Measurements from ENCODE around the gene TRIM13.
"Not testable (repeated sequence)": the region's sequence is repeated elsewhere in the genome, so short reads cannot be mapped to it uniquely, and the experiment has no call there.

The TRIM13 gene, protein sequence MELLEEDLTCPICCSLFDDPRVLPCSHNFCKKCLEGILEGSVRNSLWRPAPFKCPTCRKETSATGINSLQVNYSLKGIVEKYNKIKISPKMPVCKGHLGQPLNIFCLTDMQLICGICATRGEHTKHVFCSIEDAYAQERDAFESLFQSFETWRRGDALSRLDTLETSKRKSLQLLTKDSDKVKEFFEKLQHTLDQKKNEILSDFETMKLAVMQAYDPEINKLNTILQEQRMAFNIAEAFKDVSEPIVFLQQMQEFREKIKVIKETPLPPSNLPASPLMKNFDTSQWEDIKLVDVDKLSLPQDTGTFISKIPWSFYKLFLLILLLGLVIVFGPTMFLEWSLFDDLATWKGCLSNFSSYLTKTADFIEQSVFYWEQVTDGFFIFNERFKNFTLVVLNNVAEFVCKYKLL

DNA sequence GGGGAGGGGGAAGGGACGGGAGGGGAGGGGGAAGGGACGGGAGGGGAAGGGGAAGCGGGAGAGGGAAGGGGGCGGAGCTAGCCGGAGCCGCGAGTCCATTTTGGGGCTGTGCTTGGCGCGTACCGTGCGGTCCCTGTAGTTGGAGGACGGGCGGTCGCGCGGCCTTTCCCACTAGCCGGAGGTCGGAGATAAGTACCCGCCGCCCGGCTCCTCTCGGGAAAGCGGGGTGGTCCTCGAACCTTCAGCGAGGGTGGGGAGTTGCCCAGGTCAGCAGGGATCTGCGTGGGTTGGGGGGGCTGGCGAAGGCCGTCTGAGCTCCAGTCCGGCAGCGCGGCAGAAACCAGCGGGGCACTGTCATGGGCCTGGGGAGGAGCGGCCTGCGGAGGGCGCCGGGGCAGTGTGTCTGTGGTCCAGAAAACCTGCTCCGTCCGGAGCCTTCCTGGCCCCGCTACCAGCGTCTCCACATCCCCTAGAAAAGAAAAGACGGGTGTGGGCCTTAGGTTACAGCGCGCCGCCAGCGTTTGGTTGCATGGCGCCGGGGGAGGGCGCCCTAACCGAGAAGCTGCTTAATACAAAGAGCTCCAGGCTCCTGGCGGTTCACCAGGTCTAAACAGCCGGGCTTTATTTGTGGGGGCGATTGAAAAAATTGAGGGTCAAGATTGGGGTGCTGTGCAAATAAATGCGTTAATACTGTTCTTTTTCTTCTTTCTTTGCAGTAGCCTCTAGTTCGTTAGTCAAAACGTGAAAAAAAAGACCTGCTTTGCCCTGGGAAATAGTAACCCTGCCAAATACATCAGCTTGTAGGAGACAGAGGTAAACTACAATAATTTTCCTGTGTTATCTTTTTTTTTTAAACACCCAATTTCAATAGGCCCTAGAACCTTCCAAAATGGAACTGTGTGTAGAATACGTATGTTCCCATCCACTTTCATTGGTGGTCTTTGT, at the start of gene TRIM13:
TRIM13 (plus strand) TSS at position 92 of the 945 bp plus-strand sequence. CDS start 14,899 bp downstream, outside the sequence.
- DNase-seq (ENCODE audit: low spot score), result peak; percentile 81

DNA sequence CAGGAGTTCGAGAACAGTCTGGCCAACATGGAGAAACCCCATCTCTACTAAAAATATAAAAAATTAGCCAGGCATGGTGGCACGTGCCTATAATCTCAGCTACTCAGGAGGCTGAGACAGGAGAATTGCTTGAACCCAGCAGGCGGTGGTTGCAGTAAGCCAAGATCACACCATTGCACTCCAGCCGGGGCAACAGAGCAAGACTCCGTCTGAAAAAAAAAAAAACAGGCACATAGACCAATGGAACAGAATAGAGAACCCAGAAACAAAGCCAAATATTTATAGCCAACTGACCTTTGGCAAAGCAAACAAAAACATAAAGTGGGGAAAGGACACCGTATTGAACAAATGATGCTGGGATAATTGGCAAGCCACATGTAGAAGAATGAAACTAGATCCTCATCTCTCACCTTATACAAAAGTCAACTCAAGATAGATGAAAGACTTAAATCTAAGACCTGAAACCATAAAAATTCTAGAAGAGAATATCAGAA, 48.0 kb upstream of the TRIM13 start:
- not testable (repeated sequence) for DNase-seq (ENCODE audit: low spot score)

DNA sequence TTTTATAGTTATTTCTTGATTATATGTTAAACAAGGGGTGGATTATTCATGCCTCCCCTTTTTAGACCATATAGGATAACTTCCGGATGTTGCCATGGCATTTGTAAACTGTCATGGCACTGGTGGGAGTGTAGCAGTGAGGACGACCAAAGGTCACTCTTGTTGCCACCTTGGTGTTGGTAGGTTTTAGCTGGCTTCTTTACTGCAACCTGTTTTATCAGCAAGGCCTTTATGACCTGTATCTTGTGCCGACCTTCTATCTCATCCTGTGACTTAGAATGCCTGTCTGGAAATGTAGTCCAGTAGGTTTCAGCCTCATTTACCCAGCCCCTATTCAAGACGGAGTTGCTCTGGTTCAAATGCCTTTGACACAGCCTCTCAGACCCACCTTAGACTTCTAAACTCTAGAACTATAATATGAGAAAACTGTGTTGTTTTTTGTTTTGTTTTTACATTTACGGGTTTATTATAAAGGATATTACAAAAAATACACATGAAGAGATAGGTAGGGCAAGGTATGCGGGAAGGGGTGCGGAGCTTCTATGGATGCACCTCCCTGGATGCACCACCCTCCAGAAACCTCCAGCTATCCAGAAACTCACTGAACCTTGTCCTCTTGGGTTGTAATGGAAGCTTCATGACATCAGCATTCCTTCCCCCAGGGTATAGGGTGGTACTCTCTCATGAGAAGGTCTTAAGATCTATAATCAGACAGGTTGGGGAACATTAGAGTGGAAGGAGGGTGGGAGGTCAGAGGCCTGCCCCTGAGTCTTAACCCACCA, 44.9 kb upstream of the TRIM13 start:
- no peak for DNase-seq (ENCODE audit: low spot score)

DNA sequence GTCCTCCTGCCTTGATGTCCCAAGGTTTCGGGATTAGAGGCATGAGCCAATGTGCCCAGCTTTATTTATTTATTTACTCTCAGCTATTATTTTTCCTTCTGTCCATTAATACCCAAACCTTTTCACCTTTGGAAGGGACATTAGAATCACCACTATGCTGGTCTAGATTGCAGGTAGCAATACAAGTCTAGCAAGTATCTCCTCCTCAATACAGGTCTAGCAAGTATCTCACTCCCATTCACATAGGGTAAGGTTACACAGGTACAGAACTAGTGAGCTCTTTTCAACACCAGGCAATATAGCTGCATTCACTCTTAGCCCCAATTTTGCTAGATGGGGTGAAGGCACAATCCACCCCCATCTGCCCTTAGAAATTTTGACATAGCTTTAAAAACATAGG, 43.3 kb upstream of the TRIM13 start:
- no peak for DNase-seq (ENCODE audit: low spot score)

DNA sequence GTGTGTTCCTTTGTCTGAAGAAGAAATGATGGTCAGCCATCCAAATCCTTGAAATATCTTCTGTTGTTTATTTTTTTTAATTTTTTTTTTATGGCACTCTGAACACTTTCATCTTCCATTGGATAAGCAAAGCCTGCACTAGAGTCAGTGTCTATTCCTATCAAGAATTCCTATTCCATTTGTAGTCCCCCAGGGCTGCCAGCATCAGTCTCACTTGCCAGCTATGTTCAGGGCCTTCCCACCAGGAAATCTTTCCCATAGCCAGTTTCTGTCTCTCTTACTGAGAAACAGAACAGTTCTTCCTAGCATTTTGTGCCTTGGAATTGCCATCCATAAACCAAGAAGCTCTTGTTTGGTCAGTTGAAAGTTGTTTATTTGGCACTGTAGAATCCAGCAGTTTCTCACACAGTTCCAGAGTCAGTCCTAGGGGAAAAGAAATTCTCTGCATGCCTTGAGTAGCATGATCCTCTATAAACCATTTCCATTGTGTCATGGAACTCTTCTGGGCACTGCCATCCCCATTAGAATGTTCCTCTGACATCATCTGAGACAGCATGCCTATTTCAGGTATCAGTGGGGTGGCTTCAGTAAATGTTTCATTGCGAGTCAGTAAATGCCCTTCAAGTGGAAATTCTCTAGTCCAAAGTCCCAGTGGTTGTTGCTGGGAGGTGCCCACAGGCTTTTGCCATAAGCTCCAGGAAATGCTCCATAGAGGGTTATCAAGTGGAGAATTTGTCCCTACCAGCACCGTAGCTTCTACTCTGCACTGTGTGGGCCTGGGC, 42.0 kb upstream of the TRIM13 start:
- no peak for DNase-seq (ENCODE audit: low spot score)

DNA sequence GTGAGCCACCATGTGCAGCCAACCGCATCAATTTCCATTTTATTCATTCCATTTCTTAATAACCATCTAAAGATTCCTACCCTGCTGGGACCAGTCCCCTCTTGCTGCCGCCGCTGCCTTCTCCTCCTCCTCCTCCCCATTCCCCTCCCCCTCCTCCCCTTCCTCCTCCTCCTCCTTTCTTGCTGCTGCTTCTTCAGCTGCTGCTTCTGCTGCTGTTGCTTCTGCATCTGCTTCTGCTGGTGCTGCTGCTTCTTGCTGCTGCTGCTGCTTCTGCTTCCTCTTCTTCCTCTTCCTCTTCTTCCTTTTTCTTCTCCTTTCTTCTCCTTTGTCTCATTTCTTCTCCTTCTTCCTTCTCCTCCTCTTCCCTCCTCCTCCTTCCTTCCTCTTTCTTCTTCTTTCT, 40.7 kb upstream of the TRIM13 start:
- DNase-seq (ENCODE audit: low spot score), result no peak

DNA sequence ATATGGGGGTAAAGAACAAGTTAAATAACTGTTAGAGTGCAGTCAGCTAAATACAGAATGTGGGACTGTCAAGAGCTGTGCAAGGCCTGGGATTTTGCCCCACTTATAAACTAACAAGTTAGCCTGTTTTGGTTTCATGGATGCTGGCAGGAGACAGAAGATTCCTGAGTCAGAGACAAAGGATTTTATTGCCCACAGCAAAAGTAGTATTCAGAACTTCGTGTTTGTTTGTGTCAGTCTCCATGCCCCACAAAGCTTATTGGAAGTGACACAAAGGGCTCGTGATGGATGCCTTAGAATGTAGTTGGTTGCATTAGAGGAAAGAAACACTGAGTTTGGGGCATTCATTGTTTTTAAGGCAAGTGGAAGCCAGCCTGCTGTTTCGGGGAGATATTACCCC, 38.5 kb upstream of the TRIM13 start:
- no peak for DNase-seq (ENCODE audit: low spot score)

DNA sequence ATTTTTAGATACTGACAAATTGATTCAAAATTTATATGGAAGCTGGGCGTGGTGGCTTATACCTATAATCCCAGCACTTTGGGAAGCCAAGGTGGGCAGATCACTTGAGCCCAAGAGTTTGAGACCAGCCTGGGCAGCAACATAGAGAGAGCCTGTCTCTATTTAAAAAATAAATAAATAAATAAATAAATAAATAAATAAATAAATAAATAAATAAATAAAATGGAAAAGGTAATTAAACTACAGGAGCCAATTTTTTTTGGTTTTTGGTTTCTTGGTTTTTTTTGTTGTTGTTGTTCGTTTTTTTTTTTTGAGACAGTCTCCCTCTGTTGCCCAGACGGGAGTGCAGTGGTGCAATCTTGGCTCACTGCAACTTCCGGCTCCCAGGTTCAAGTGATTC, 29.4 kb upstream of the TRIM13 start:
- no peak for DNase-seq (ENCODE audit: low spot score)

DNA sequence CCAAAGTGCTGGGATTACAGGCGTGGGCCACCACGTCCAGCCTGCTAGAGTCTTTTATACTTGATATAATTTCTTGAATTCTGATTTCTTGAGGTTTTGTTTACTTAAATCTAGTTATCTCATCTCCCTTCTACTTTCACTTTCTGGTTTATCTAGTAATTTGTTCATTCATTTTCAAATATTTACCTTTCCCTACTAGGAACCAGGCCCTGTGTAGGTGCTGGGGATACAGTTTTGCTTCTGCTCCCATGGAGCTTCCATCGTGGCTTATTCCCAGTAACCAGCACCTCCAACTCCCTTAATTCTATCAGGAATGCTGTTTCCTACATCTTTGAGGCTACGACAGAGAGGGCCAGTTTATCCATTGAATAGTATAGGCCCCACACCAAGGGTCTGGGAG, 24.1 kb upstream of the TRIM13 start:
- no peak for DNase-seq (ENCODE audit: low spot score)

DNA sequence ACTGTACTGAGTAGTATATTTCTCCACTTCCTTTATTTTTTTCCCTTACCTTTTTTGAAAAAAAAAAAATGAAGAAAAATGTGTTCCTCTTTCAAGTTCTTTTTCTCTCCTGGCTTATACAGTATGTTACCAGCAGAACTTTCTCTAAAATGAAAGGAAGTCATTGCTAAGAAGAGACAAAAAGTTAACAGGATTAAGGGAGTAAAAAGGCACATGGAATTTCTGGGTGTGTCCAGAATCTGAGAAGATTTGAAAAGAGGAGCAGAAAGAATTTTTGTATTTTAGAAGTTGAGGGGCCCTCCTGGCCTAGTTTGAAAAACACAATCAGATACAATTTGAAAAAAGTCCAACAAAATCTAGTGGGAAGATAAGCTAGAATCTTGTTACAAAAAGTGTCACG, 21.0 kb upstream of the TRIM13 start:
- no peak for DNase-seq (ENCODE audit: low spot score)

DNA sequence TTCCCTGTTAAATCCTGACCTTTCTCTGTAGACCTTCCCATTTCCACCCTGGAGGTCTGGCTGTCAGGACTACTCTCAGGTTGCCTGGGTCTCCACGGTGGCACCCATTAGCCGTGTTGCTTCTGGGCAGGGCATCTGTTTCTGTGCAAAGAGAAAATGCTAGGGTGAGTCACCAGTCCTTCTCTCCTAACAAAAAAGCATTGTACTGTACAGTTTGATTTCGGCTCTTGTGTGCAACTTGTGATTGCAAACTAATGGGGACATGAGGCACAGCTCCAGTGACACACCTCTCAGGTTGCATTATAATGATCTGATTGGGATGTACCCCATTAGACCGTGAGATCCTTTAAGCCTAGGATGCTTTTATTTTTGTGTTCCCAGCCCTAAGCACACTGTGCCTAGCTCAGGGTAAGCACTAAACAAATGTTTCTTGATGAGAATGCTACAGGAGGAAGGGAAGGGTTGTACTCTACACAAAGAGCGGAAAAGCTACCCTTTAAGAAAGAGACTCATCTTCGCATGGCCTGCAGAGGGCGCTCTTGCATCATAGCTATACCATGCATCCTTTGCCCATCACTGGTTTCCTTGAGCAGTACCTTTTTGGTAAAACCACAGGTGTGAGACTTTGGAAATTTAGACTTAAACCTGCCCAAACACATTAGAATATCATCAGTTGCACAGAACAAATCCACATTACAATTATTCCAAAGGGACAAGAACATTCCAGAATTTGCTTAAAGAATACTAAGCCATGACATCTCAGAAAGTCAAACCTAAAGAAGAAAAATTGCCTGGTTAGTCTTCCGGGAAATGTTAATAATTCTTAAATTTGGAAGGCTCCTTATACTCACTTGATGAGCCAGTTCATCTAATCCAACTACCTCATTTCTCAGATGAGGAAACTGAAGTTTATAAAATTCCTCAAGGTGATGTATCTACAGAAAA, 20.3 kb upstream of the TRIM13 start:
- peak; percentile 62 for DNase-seq (ENCODE audit: low spot score)

DNA sequence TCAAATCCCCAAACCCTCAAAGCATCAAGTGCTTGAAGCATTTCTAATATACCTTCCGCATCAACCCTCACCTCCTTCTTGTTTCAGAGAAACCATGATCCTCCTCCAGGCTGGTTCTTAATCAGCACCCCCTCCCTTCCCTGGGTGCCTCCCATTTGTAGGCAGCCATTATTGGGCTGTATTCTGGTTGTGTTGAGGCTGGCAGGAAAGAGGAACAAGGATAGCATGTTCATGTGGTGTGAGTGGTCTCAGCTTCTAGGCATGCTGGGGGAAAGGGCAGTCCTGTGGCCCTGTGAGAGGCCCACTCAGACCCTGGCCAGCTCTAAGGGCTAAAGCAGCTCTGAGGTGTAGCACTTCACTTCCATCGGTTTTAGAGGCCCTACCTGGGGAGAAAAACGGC, 18.9 kb upstream of the TRIM13 start:
- DNase-seq (ENCODE audit: low spot score), result no peak

DNA sequence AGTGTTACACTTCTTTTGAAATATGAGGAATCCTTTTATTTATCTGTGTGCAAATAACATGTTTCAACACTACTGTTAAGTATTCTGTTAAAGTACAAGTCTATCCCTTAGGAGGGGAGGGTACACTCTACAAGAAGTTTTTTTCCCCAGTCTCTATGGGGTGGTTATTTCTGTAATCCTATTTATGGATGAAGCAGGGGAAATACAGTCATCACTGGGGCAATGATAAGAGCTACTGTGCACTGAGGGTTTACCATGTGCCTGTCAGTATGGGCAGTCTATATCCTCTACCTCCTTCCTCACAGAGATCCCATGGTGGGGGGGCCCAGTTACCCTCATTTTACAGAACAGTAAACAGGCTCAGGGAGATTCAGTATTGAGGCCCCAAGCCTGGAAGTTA, 16.6 kb upstream of the TRIM13 start:
- no peak for DNase-seq (ENCODE audit: low spot score)

DNA sequence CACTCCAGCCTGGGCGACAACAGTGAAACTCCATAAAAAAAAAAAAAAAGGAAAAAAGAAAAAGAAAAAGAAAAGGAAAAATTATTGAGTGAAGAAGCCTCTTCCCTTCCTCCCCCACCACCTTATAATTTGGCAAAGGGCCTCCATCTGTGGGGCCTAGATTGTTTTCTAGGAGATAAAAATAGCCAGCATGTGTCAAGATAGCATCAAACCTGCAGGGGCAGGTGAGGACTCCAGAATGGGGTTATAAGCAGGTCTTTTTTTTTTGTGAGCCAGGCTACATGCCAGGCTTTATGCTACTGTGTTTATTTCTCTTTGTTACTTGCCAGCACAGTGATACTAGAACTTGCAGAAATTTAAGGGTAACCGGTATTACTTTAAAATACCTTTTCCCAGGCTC, 11.7 kb upstream of the TRIM13 start:
- no peak for DNase-seq (ENCODE audit: low spot score)

DNA sequence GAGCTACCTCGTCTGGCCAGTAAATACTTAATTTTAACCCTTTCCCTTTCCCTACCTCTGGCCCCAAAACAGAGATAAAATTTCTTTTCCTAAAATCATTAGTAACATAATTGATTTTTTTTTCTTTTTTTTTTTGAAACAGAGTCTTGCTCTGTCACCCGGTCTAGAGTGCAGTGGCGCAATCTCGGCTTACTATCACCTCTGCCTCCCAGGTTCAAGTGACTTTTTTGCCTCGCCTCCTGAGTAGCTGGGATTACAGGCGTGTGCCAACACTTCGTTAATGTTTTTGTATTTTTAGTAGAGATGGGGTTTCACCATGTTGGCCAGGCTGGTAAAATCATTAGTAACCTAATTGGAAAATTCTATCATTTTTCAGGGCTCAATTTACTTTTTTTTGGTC, 10.4 kb upstream of the TRIM13 start:
- no peak for DNase-seq (ENCODE audit: low spot score)

DNA sequence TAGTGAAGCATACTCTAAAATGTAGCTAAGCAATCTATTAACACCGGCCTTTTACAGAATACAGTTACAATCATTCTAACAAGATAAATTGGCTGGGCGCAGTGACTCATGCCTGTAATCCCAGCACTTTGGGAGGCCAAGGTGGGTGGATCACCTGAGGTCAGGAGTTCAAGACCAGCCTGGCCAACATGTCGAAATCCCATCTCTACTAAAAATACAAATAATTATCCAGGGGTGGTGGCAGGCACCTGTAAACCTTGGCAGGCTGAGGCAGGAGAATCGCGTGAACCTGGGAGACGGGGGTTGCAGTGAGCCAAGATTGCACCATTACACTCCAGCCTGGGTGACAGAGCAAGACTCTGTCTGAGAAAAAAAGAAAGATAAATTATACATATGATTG, 6.2 kb upstream of the TRIM13 start:
- not testable (repeated sequence) for DNase-seq (ENCODE audit: low spot score)

DNA sequence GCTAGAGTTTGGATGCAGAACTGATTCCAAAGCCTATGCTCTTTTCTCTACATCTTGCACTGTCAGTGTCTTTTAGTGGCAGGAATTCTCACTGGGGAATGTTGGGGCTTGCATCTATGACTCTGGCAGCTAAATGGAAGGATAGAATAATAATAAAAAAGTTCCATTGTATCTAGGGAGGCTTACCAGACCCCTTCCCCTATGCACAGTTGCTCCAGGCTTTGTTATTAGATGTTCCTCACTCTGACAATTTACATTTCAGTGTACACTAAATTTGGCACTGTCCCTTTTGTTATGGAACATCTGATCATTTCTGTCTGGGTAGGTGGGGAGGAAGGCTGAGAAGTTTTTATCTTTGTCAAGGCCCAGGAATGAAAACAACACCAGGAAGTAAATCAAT, 3.7 kb upstream of the TRIM13 start:
- no peak for DNase-seq (ENCODE audit: low spot score)

DNA sequence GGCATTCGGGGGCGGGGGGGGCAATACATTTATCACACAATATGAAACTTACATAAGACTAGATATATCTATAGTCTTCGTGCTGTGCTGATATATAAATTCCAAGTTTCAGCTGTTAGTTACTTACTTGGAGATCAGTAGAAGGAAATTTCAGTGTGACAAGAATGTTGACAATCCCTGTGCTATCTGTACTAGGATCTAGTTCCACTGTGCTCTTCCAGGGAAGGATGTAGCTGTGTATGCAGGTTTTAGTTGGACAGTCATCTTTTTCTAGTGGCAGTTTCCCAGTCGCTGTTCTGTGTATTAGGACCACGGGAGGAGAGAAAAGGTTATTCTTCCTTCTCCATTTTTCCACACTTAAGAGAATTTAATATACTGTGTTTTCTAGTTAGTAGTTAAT, 3.2 kb upstream of the TRIM13 start:
- no peak for DNase-seq (ENCODE audit: low spot score)

DNA sequence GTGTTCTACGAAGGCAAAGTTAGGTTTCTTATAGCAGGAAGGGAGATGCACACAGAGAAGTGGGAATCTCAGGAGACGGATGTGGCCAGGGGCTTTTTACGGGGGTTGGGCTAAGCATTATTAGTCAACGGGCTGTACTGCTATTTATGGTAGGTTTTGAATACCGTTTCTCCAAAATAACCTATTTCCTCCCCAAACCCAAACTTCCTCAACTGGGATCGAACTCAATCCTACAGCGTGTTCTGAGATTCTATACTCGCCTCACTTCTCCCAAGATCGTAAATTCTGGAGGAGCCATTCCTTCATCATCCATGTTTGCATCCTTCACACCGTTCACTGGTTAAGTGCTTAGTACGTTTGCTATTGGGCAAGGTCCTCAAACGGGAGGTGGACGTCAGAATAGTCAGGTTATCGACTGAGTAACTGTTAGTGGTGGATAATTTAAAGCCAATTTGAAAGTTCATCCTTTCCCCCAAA, 1.2 kb upstream of the TRIM13 start:
- no peak for DNase-seq (ENCODE audit: low spot score)

Data from activated CD4-positive, alpha-beta T cell treated with anti-CD3 and anti-CD28 coated beads, Interleukin-2, Interleukin-4, amounts not matched to agents 100 ng/mL and 50 ng/mL, durations not matched to agents 16 hours and 8 hours (primary cell).